NCI-H510A treated with DMSO at 0.1 percent for 48 hours (cell line): ENCODE measurements around the gene OR52H1.
A peak's percentile ranks its signal among the peaks of the same experiment; 100 is the strongest.

Source experiments
- DNase-seq: peaks from one replicate; lab custom pipeline; 2025; lab: John Stamatoyannopoulos, UW

Gene OR52H1

GRCh38 chr11:5531053-5531831 is 17.1 kb downstream of the OR52H1 start:
- DNase-seq: no peak

- DNase-seq: no peak
Measured at GRCh38 chr11:5528495-5528894, 19.8 kb downstream of the OR52H1 start.

- no peak for DNase-seq
Measured at GRCh38 chr11:5527716-5528115, 20.6 kb downstream of the OR52H1 start.

DNA sequence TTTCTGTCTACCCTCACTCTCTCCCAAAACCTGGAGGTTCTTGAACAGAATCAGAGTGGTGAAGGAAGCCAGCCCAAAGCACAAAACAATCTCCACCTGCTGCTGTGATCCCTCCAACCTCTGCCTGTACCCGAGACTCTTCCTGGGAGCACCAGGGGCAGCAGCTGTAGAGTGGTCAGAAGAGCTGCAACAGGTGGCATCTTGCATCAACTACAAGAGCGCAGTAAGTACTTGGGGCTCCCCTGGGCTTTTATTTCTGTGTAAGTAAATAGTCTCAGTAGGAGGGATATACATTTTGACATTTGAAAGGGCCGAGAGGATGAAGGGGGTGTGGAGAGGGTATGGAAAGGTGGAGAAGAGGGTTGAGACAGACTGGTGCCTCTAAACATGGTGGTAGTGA is 23.6 kb downstream of the OR52H1 start:
- DNase-seq: peak; percentile 61

- no peak for DNase-seq
Measured at GRCh38 chr11:5522308-5522707, 26.0 kb downstream of the OR52H1 start.

- DNase-seq: no peak
Measured at GRCh38 chr11:5521540-5521939, 26.8 kb downstream of the OR52H1 start.

DNA sequence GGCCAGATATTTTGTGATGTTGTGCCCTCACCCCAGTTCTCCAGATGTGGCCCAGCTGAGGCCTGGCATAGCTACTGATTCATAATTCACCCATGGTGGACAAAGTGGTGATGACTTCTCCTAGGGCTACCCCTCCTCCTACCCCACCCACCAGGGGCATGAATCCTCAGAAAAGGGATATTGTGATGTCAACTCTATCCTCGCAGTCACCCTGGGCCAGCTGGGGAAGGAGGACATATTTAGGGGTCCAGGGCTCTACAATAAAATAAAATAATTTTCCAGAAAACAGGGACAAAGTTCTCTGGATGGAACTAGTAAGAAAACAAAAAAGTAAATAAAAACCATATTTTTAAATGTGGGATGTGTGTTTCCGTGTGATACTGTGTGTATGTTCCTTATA is 31.7 kb downstream of the OR52H1 start, which contains the start of gene UBQLNL:
Gene UBQLNL, minus strand, starts transcription at position 101 of the 400 bp plus-strand sequence. CDS start 258 bp downstream, outside the sequence.
- no peak for DNase-seq

DNA sequence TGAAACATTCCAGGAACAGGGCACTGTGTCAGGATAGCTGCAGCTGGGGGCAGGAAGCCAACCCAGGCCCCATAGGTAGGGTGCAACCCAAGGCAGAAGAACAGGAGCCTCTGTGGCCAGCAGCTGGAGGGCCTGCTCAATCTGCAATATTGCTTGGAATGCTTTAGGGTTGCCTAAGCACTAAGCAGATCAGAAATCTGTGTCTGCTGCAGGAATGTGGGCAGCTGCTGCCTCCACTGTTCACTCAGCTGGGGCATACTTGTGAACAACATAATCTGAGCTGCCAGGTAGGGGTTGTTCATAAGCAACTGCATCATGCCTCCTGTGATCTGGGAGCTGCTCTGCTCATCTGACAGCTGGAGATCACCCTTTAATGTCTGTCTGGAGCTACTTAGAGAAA is 33.5 kb downstream of the OR52H1 start:
- DNase-seq: no peak

GRCh38 chr11:5509803-5510202 is 38.5 kb downstream of the OR52H1 start, which contains the start of gene UBQLN3:
Gene UBQLN3, minus strand, starts transcription at chr11:5509957. Its CDS starts 399 bp downstream, at chr11:5509558.
- no peak for DNase-seq

DNA sequence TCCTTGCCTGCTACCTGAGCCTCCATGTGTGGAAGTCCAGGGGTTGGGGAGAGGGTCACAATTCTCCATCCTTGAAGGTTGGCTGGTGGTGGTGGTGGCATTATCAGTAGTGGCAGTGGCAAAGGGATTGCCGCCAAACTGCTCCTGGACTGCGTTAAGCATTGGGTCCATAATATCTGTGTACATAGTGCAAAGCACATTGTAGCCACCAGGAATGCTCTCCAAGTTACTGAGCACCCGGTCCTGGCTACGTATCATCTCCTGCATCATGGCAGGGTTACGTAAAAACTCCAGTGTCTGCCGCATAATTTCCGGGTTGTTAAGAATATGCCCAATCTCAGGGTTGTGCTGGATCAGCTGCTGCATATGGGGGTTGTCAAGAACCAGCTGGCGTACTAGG is 39.7 kb downstream of the OR52H1 start:
- no peak for DNase-seq

DNA sequence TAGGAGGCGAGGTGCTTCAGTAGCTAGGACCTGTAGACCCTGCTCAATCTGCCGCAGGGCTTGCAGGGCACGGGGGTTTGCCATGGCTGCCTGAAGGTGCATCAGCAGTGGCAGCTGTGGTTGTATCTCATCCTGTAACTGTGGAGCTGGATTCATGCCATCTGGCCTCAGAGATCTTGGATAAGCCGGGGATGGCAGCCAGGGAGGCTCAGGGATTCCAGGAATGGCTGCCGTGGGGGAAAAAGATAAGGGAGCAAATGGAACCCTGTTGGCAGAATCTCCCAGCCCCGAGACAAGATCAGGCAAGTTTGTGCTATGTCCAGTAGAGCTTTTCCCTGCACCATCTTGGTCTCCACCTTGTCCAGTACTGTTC is 40.4 kb downstream of the OR52H1 start:
- DNase-seq: no peak

DNA sequence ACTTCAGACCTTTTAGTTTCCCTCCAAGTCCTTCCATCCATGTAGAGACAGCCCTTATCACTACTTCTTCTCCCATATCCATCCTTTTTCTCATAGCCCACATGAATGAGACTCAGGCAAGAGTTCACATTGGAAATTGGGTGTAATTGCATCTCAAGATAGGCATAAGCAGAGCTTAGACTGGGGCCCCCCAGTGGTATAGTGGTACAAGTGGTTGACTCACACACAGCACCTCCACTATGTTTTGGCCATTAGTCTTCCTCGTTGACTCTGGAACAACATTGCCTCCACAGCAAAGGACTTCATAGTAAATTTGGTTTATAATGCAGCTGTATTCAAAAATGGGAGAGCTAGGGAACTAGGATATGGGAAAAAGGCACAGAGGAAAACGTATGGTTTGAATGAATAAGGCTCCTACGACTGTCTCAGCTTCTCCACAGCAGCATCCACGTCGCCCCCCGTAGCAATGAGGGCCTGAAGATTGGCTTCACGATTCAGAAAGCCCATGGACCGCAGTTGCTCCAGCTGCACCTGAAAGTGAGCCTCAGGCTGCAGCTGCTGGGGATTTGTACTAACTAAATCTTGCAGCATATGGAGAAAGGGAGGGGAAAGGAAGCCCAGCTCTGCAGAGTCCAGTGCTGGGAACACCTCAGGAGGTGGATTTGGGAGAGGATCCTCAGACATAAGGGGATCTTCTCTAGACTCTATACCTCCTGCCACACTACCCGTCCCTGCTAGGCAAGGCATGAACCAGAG is 41.0 kb downstream of the OR52H1 start:
- no peak for DNase-seq

- no peak for DNase-seq
Measured at GRCh38 chr11:5505363-5506048, 42.8 kb downstream of the OR52H1 start.

- DNase-seq: no peak
Measured at GRCh38 chr11:5504403-5504921, 43.9 kb downstream of the OR52H1 start.

DNA sequence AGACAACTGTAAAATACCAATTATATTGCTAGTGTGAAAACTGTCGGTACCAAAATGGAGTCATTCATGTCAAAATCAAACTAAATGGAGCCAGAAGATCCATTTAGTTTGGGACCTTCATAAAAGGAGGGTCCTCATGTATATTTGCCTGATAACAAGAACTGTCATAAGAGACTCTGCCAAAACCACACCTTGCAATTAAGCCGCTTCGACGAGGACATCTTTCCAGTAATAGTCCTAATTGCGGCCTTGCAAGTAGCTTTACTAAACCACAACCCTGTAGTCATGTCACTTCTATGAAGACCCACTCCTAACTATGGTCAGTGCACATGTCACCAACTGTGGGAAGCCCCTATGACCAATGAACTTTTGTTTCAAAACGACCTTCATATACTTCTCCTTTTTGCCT is 47.9 kb downstream of the OR52H1 start:
- no peak for DNase-seq

GRCh38 chr11:5499671-5500070 is 48.7 kb downstream of the OR52H1 start:
- no peak for DNase-seq
